ENCODE results near the gene SEC11A. TPM values are rescaled to one million over a fixed set of nuclear protein-coding genes. Genes with fewer than 3 reads are reported as not detected.
A peak's percentile ranks its signal among the peaks of the same experiment; 100 is the strongest.

SEC11A gene
- total RNA-seq, 1 donor, result 292 TPM

DNA sequence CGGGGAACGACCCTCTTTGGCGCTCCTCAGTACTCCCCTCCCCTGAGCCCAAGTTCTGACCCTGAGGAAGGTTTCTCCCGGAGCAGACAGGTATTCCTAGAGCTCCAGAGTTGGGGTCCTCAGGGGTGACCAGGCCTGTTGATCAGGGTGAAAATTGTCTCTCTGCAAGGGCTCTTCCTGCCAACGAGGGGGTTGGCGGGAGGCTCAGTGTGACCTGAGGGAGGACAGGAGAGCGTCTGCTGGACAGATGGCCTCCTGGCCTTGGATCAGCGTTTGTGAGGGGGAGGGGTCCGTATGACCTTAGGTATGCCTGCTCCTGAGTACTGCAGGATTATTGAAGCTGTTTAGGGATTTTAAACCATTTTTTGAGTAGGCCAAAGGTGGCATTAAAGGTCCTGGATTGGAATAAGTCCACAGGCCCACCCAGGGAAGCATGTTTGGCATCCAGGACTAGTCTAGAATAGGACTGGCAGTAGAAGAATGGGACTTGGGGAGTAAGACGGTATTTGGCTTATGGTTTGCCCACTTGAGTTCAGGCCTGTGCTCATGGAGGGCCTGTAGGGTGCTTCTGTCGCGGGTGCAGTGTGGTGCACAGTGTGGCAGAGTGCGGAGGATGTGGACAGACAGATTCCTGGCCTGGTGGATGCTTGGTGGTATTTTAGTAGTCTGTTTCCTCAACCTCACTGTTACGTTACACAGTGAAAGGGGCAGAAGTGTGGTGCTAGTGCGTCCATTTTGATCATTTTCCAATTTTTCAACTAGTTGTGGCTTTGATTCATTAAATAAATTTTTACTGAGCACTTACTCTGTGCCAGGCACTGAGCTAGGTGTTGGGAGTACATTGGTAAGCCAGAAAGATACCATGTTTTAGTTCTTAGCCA is 33.4 kb upstream of the SEC11A start:
- peak; percentile 34 for DNase-seq (ENCODE audit: low read depth)
- TF ChIP-seq, protein P1, sequence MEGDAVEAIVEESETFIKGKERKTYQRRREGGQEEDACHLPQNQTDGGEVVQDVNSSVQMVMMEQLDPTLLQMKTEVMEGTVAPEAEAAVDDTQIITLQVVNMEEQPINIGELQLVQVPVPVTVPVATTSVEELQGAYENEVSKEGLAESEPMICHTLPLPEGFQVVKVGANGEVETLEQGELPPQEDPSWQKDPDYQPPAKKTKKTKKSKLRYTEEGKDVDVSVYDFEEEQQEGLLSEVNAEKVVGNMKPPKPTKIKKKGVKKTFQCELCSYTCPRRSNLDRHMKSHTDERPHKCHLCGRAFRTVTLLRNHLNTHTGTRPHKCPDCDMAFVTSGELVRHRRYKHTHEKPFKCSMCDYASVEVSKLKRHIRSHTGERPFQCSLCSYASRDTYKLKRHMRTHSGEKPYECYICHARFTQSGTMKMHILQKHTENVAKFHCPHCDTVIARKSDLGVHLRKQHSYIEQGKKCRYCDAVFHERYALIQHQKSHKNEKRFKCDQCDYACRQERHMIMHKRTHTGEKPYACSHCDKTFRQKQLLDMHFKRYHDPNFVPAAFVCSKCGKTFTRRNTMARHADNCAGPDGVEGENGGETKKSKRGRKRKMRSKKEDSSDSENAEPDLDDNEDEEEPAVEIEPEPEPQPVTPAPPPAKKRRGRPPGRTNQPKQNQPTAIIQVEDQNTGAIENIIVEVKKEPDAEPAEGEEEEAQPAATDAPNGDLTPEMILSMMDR (IDR thresholded peaks at IDR 0.05; ENCODE audit: insufficient read depth, low read length), result no peak

DNA sequence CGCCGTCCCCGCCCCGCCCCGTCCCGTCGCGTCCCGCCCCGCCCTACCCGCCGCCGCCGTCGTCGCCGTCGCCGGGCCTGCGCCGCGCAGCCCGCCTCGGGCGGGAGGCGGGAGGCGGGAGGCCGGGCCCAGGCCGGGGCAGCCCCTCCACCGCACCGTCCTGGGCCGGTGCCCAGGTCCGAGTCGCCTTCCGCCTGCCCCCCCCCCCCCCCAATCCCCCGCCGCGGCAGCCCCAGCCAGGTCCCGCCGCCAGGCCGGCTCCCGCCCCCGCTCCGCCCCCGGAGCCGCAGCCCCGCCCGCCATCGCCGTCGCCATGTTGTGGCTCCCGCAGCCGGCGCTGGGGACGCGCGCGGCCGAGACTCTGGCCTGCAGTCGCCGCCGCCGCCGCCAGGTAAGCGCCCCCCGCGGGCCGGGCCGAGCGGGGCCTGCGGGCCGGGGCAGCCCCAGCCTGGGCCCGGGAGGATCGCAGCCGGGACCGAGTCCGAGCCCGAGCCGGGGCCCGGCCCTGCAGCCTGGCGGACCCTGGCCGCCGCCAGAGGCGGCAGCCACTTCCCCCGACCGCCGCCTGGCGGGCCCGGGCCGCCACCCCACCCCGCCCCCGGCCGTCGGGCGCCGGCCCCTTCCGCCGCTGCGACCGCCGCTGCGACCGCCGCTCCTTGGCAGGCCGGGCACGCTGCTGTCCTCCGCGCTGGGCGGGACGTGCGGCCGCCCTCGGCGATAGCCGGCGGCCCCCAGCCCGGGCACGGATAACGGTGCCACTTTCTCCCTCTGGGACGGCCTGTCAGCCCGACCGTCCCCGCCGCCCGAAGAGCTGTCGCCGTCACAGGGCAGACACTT is 32.6 kb upstream of the SEC11A start, which contains the start of gene ZNF592:
Gene ZNF592 (plus strand): TSS at position 319 of the 837 bp plus-strand sequence. CDS start 34,084 bp downstream, outside the sequence.
- peak within 1 kb of the TSS; percentile 97 for H3K4me3 ChIP-seq (ENCODE audit: low read depth, low read length)
- peak; percentile 69 for DNase-seq (ENCODE audit: low read depth)
- TF ChIP-seq, protein P1 (IDR thresholded peaks at IDR 0.05; ENCODE audit: insufficient read depth, low read length), result peak; percentile 21

More for the DNA sequence above, 33.4 kb upstream of the SEC11A start:
- H3K4me3 ChIP-seq (ENCODE audit: low read depth, low read length), result peak overlapping the region; percentile 97

- DNase-seq (ENCODE audit: low read depth), result peak; percentile 60
- H3K4me3 ChIP-seq (ENCODE audit: low read depth, low read length), result peak overlapping the region; percentile 77
- TF ChIP-seq, protein P1 (IDR thresholded peaks at IDR 0.05; ENCODE audit: insufficient read depth, low read length), result peak; percentile 2
Observed at GRCh38 chr15:84747416-84748273, 31.7 kb upstream of the SEC11A start.

DNA sequence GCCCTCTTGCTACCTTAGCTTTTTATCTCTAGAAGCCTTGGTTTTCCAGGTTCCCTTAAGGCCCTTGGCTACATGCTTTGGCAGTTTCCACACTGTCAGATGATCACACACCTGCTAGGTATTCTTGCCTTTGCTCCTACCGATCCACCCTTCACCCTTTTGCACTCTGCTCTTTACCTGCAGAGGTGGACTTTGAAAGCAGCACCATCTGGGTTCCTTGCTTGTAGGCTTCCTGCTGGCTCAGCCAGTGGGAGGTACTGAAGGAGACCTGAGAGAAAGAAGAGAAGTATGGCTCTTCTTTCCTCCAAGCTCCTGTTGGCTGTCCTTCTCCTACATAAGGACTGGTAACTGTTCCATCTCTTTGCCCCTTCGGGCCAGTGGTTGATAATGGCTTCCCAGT is 25.2 kb upstream of the SEC11A start:
- no peak for DNase-seq (ENCODE audit: low read depth)
- H3K4me3 ChIP-seq (ENCODE audit: low read depth, low read length), result no peak overlapping the region
- TF ChIP-seq, protein P1 (IDR thresholded peaks at IDR 0.05; ENCODE audit: insufficient read depth, low read length), result no peak

DNA sequence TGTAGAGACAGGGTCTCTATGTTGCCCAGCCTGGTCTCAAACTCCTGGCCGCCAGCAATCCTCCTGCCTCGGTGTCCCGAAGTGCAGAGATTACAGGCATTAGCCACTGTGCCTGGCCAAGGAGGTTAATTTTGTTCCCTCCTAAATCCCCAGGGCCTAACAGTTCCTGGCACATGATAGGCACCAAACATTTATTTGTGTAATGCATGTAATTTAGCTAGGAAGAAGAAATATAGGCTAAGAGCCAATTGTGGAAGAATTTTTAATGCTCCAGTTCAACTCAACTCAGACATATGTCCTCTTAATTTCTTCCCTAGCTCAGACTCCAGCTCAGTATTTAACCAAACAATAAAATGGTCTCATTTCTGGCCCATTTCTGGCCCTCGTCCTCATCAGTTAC is 24.8 kb upstream of the SEC11A start:
- no peak for DNase-seq (ENCODE audit: low read depth)
- TF ChIP-seq, protein P1 (IDR thresholded peaks at IDR 0.05; ENCODE audit: insufficient read depth, low read length), result no peak
- no peak overlapping the region for H3K4me3 ChIP-seq (ENCODE audit: low read depth, low read length)

GRCh38 chr15:84737005-84737404 is 21.1 kb upstream of the SEC11A start:
- TF ChIP-seq, protein P1 (IDR thresholded peaks at IDR 0.05; ENCODE audit: insufficient read depth, low read length), result no peak
- no peak overlapping the region for H3K4me3 ChIP-seq (ENCODE audit: low read depth, low read length)
- DNase-seq (ENCODE audit: low read depth), result no peak

Data from fibroblast of the aortic adventitia (primary cell).